ENCODE measurements around the gene IGF2R. TPM values are rescaled to one million over a fixed set of nuclear protein-coding genes. Genes with fewer than 3 reads are reported as not detected.

The IGF2R gene
- 354 and 378 TPM in 2 replicates for total RNA-seq

DNA sequence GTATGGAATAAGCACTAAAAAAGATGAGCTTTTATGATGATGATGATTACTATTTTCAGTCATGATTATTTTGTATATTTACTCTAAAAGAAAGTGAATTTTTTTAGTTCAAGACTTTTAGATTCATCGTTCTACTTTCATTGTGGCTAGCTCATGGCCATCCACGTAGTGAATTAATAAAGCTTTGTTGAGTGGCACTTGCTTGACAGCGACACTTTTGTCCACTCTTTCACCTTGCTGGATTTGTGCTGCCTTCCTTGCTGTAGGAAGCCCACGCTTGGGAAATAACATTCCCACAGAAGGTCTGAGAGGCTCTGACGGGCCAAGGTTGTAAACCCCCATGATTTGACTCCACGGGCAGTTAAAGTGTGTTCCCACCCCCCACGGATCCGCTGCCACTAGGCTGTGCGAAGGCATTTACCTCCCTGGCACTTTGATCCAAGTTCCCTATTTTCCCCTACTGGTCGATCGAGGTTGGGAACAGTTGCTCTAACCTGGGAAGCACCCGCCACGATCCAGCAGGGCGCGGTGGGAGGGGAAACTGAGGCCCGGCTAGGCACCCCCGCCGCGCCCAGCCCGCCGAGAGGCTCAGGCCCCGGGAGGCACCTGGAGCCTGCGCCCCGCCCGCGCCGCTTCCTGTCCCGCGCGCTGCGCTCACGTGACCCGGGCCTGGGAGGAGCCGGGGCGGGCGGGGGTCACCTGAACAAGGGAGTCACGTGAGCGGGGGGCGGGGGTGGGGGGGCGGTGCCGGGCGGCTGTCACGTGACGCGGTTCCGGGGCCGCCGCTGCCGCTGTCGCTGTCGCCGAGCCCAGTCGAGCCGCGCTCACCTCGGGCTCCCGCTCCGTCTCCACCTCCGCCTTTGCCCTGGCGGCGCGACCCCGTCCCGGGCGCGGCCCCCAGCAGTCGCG is at the start of gene IGF2R:
IGF2R (plus strand) TSS at position 788 of the 909 bp plus-strand sequence. CDS start 165 bp downstream, outside the sequence.

DNA sequence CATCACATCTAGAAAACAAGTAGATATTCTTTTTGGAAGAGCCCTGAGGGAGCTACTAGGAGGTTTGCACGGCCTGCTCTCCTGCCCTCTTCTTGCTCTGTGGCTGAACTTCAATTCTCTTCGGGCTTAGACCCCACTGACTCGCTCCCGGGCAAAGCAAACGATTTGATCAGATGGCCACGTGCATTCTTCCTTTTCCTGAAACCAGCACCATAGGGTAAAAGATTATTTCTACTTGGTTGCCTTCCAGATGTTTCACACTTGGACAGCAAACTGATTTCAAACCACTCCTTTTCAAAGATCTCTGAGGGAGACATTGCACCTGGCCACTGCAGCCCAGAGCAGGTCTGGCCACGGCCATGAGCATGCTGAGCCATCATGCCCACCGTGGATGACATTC is 152.7 kb downstream of the IGF2R start, which contains the start of gene SLC22A1:
SLC22A1 (plus strand) TSS at position 258 of the 400 bp plus-strand sequence; CDS start at position 379, 121 bp downstream.

Other genes starting within 250 kb of the IGF2R start
- 72.6 and 86.3 TPM in 2 replicates for gene WTAP, start 241.6 kb upstream of the IGF2R start, total RNA-seq
- gene ACAT2, start 207.0 kb upstream of the IGF2R start, total RNA-seq: 15.5 and 19.4 TPM in 2 replicates
- 278 and 304 TPM in 2 replicates for gene TCP1, start 179.5 kb upstream of the IGF2R start, total RNA-seq
- 61.0 and 65.5 TPM in 2 replicates for gene MRPL18, start 178.6 kb upstream of the IGF2R start, total RNA-seq
- 0.07 and 0.20 TPM in 2 replicates for gene PNLDC1, start 168.8 kb upstream of the IGF2R start, total RNA-seq
- gene MAS1, start 78.1 kb upstream of the IGF2R start, total RNA-seq: under 0.01 and 0.20 TPM in 2 replicates
- gene SLC22A1, start 152.7 kb downstream of the IGF2R start, total RNA-seq: 0.40 and 0.46 TPM in 2 replicates